ENCODE measurements around the gene AGER.

DNA sequence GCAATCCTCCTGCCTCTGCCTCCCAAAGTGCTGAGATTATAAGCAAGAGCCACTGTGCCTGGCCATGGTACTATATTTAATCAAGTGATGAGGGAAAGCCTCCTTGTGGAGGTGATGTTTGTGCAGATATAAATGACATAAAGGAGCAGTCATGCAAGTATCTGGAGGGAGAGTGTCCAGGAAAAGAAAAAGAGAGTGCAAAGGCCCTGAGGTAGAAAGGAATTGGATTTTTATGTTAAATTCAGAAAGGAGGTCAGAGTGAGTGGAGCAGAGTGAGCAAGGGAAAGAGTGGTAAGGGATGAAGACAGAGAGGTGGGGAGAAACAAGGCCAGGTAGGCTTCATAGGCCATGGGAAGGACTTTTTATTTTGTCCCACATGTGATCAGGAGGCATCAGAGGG is 46.6 kb downstream of the AGER start:
- TF ChIP-seq POLR2A (IDR thresholded peaks at IDR 0.05; ENCODE audit: low read length) (no peak), GATA1 (IDR thresholded peaks at IDR 0.05; ENCODE audit: low read depth, low read length) (no peak)

Data from erythroblast (primary cell).